Stimulated activated CD4-positive, alpha-beta T cell treated with anti-CD3 and anti-CD28 coated beads, Interleukin-1b, Interleukin-23, amount 100 ng/mL, for 24 hours (primary cell): ENCODE measurements around the gene EXOC3L1.

ENCODE experiments used
- DNase-seq, 4 experiments: peaks; one replicate each; pipeline ENCODE4 v3.0.0-alpha.2; 2020; ENCODE audit warnings: low read depth in 4 of 4, low spot score in 1 of 4

Gene EXOC3L1

DNA sequence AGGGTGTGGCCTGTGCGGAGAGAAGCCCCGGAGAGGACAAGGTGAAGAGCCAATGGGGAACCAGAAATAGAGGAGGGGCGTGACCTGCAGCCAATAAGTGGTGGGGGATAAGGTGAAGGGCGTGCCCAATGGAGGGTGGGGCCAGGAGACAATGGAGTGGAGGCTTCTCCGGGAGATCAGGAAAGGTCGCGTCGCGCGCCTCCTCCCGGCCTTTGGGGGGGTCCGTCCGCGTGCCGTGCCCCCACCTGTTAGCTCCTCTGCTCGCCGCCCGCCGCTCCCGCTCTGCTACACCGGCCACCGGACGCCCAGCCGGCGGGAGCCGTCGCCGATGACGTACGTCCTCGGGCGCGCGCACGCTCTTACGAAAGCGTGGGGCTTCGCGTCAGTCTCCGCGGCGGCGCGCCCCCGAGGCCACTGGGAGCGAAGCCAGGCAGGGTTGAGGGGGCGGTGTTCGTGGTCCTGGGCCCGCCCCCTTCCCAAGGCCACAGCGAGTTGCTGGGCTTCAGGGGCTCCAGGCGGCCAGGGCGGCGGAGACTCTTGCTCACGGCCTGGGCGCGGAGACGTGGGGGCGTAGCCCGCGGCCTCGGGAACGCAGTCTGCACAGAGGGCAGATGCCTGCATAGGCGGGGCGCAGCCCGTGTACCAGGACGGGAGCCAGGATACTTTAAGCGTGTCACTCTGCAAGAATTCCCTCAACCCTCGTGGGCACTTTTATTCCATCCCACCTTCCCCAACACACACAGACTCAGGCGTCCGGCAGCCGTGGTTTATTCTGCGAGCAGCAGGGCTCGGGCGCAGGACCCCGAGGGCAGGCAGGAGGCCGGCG, 6.1 kb downstream of the EXOC3L1 start, which contains the start of gene MATCAP1:
Gene MATCAP1 (minus strand): TSS at position 337 of the 826 bp plus-strand sequence. CDS start 3,353 bp downstream, outside the sequence.
- peak; percentile 72 to 91 (median 84) for DNase-seq

DNA sequence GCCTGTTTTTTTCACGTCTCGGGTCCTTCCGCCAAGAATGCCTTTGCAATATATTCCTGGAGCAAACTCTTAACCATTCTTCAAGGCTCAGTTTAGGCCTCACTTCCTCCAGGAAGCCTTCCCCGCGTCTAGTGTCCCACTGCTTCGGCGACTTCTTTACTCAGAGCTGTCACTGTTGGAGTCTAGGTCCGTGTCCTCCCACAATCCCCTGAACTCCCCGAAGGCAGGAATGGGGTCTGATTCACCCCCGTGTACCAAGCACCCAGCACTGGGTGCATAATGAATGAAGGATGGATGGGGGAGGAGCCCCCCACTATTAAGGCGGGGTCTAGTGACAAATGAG, 6.7 kb downstream of the EXOC3L1 start:
- no peak for DNase-seq

DNA sequence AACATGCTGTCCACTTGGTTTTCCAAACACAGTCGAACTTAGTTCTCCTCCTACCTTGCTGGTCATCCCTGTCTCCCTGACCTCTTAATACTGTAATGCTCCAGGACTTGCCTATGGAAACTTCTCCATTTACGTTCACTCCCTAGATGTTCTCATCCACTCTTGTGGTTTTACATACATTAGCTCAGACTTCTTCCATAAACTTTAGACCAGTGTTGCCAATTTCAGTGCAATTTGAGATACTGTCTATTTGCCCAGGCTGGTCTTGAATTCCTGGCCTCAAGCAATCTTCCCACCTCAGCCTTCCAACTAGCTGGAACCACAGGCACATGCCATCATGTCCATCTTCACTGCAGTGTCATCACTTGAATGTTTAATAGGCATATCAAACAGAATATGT, 7.6 kb downstream of the EXOC3L1 start:
- DNase-seq, result no peak

DNA sequence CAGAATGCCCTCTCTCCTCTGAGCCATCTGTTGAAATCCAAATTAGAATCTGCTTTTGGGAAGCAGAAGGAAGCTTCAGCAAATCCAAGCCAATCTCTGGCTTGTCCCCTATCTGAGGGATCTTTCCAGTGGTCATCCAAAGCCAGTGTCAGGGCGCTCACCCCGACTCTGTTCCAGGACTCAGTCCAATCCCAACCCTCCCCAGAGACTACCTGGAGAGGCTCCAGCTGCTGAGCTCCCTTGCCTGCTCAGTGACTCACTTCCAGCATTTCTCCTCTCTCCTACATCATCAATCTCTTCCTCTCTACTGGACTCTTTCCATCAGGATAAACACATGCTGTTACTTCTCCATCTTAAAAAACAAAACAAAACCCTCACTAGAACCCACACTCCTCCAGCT, 8.6 kb downstream of the EXOC3L1 start:
- DNase-seq, result no peak

DNA sequence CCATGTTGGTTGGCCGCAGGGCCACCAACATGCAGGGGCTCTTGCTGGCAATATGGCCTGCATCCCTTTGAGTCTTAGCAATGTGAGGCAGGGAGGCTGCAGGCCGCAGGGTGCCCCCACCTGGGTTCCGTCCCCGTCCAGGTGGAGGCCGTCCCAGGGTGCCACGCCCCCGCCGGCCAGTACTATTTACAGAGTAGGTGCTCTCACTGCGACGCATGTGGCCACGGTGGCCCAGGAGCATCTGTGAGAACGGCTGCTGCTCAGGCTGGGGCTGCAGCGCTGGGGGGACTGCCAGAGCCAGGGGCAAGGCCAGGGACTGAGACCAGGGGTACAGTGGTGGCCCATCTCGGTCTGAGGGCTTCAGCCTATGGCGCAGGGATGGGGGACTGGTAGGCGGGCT, 9.8 kb downstream of the EXOC3L1 start:
- no peak for DNase-seq

DNA sequence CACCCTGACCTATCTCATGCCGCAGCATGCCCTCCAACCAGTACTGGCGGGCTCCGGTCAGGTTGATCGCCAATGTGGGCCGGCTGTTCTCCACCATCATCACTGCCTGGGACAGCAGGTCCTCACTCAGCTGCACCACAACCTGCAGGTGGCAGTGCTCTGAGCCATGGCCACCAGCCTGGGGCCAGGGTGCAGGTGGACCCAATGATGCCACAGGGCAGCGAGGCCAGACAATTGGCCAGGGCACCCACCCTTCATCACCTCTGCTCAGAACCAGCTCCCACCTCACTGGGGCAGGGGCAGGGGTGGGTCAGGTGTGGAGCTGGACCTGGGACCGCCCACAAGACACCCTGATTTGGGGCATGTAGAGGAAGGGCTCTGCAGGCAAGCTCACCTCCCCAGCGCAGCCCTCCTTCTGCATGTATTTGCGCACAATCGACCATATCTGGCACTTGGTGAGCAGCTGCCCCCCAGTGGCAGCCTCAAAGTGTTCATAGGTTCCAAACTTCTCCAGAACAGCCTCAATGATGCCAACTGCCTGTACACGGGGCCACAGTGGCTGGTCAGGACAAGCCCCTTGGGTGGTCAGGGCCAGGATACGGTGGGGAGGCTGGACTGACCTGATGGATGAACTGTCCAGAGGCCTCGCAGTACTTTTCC, 10.4 kb downstream of the EXOC3L1 start:
- no peak for DNase-seq

DNA sequence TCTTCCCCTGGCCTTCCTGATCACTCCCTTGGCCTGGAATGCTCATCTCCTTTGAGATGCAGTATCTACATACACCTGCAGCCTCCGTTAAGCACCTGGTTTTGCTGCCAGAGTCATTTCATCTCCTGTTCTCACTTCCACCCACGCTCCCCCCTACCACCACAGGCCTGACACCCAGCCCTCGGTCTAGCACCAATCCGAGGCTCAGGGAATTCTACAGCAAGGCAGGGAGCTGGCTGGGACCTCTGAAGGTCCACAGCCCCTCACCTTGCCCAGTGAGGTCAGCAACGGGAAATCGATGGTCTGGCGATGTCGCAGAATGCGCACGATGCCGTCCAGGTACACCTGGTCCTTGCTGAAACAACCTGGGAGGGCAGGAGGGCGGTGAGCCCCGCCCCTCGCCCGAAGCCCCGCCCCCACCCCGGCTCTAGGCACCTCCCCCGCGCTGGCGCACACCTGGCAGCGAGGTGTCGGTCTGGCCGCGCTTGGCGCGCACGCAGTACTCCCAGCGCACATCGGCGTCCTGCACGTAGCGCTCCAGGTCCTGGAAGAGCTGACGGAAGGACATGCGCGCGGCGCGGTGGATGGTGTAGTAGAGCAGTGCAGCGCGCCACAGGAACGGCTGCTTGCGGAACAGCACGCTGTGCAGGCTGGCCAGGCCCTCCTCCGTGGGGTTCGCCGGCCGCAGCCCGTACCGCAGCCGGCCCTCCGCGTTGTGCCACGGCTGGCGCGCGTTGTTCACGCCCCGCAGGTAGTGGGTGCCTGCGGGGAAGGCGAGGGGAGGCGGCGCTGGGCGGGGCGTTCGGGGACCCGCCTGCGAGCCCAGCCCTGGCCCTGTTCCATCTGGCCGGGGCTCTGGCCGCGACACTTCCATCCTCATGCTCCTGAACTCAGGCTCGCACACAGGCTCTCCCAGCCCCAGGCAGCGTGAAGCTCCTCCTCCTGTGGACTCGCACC, 11.9 kb downstream of the EXOC3L1 start:
- DNase-seq, result no peak

DNA sequence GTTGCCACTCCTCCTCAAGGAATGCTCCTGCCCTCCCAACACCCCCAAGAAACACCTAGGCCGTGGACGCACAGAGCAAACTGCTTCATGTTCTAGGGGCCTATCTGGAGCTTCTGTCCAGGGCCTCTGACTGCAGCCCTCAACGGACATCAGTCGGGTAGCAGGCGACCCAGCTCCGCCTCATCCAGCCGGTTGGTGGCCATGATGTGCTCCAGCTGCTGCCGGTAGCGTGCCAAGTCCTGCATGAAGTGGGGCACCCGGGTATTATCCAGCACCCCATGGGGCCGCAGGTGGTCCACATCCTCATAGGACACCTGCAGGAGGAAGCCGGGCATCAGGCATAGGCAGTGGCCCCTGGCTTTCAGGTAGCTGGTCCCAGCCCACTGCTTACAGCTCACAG, 13.3 kb downstream of the EXOC3L1 start:
- DNase-seq, result no peak

DNA sequence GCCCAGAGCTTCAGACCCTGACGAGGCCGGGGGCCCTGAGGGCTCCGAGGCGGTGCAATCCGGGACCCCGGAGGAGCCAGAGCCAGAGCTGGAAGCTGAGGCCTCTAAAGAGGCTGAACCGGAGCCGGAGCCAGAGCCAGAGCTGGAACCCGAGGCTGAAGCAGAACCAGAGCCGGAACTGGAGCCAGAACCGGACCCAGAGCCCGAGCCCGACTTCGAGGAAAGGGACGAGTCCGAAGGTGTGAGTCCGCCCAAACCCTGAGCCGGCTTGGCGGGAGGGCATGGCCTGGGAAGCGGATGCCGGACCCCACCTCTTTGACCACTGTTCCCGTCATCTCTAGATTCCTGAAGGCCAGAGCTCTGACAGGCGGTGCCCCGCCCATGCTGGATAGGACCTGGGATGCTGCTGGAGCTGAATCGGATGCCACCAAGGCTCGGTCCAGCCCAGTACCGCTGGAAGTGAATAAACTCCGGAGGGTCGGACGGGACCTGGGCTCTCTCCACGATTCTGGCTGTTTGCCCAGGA, 15.2 kb downstream of the EXOC3L1 start:
- DNase-seq, result no peak

DNA sequence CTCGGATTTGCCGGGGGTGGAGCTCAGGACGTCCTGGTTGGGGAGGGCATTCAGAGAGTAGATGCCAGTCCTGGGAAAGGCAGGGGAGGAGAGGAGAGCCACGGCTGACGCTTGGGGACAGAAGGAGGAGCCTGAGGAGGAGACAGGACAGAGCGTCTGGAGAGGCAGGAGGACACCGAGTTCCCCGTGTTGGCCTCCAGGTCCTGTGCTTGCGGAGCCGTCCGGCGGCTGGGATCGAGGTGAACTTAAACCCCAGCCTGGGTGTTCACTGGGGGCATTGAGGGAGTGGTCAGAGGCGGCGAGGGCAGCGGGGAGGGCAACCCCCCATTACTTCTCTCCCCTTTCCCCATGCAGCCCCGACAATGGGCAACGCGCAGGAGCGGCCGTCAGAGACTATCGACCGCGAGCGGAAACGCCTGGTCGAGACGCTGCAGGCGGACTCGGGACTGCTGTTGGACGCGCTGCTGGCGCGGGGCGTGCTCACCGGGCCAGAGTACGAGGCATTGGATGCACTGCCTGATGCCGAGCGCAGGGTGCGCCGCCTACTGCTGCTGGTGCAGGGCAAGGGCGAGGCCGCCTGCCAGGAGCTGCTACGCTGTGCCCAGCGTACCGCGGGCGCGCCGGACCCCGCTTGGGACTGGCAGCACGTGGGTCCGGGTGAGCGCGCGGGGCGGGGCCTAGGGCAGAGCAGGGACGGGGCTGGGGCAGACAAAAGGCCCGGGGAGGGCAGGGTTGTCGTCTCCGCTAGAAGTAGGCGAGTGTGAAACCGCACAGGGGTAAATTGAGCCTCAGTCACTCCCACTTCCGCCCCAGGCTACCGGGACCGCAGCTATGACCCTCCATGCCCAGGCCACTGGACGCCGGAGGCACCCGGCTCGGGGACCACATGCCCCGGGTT, 15.9 kb downstream of the EXOC3L1 start:
- no peak for DNase-seq

DNA sequence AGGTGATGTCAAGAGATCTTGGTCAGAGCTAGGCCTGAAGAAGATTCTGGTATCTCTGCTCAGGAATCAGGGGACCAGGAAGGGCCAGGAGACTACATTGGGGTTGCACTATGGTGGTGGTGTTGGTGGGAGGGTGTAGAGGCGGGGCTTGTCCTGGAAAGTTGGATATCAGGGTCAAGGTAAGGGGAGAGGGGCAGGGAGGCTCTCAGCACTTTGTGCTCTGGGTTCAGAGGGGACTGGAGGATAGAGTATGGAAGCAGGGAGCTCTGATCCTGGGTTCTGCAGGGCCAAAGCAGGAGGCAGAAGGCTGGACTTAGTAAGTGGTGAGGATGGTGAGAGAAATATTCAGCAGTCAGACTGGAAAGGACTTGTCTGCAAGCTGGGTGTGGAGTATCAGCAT, 16.6 kb downstream of the EXOC3L1 start:
- DNase-seq, result no peak

DNA sequence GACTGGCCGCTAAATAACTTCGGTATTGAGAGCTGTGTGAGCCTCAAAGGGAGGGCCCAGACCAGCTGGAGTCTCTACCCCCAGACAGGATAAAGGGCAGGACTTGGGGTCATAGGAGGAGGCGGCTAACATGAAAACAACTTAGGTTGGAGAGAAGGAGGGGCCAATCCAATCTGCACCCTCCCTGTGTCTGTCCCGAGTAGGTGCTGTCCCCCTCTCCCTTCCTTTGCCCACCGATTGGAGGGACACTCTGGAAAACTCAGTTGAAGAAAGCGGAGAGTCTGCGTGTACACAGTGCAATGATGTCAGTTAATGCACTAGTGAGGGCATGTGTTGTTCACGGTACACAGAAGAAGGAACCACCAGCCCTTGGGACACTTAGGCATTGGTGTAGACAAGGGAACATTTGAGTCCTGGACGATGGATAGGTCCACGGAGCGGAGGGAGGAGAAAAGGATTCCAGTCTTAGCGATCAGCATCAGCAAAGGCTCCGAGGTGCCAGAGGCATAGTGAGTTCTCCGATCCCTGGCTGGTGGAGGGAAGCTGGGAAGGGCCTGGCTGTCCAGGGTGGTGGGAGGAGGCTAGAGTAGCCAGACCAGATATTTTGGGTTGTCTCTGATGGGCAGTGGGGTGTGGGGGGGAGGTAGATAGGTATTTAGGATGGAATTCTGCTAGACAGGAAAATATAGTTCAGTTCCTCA, 18.8 kb downstream of the EXOC3L1 start:
- no peak for DNase-seq

DNA sequence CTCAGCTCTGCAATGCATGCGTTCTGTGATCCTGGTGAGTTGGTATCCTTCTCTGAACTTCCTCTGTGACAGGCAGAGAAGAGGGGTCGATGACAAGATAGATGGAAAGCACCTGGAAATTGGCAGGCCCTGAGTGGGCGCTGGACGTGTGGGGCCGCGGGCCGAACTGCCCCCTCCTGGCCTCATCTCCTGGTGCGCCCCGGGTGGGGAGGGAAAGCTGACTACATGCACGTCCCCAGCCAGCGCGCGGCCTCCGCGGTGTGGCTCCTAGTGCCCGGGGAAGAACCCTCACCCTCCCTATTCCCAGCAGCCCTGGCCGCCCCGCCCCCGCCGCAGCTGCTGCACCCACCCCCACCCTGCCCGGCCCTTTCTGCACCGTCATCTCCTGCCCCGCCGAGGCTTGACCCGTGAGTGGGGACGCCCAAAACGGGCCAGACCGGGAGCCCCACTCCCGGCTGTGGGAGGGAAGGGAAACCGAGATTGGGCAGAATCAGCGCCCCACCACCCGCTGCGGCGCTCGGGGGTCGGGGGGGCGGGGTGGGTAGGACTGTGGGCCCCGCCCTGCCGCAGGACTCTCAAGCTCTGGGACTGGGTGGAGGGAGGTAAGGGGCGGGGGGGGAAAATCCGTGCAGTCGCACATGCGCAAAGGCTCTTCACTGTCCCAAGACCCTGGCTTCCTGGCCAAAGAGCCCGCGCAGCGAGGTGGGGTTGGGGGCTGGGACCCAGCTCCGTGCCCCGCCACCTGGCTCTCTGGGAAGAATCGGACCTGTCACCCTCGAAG, 19.6 kb downstream of the EXOC3L1 start, which contains the start of gene NOL3:
Gene NOL3 (plus strand): TSS at position 371 of the 781 bp plus-strand sequence.
- peak in 1 of 4 experiments; percentile 74 for DNase-seq

DNA sequence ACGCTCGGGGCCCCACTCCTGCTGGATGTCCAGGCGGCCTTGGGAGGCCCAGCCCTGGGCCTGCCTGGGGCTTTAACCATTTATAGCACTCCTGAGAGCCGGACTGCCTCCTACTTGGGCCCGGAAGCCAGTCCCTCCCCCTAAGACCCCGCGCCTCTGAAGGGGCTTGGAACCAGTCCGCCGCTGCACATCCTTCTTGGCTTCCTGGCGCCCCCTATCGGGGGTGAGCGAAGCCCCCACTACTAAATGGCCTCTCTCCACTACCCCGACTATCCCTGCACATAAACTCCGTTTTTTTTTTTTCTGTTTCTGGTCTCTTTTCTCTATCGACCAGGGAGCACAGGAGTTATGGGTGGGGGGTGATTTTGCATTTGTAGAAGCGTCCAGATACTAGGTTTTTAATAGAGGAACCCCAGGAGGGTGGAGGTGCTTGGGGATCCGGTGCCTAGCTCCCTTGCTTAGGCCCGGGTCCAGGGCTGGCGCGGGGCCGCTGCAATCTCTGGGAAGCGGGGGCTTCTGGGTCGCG, 20.2 kb downstream of the EXOC3L1 start:
- DNase-seq, result no peak

DNA sequence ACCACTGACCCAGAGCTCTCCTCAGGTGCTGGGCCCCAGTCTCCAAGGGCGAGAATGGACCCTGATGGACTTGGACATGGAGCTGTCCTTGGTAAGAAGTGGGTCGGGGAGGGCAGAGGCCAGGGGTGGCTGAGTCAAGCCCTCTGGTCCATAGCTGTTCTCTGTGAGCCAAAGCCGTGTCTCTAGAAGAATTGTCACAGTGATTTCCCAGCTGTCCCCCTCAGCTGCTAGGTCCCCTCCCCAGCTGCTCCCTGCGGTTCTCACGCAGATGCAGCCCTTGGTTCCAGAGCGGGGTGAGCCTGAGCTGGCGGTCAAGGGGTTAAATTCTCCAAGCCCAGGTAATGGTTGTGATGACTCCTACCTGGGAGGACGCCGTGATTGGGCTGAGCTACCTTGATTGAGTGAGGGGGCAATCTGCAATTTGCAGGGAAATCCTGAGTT, 20.9 kb downstream of the EXOC3L1 start:
- no peak for DNase-seq

DNA sequence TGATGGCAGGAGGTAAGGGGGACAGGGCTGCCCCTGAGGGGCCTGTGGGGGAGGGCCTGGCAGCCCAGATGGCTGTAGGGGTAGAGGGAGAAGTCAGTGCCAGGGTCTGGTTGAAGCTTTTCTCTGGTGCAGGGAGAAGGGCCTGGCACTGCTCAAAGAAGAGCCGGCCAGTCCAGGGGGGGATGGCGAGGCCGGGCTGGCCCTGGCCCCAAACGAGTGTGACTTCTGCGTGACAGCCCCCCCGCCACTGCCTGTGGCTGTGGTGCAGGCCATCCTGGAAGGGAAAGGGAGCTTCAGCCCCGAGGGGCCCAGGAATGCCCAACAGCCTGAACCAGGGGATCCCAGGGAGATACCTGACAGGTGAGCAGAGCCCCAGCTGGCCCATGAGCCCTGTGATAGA, 22.3 kb downstream of the EXOC3L1 start:
- DNase-seq, result no peak

DNA sequence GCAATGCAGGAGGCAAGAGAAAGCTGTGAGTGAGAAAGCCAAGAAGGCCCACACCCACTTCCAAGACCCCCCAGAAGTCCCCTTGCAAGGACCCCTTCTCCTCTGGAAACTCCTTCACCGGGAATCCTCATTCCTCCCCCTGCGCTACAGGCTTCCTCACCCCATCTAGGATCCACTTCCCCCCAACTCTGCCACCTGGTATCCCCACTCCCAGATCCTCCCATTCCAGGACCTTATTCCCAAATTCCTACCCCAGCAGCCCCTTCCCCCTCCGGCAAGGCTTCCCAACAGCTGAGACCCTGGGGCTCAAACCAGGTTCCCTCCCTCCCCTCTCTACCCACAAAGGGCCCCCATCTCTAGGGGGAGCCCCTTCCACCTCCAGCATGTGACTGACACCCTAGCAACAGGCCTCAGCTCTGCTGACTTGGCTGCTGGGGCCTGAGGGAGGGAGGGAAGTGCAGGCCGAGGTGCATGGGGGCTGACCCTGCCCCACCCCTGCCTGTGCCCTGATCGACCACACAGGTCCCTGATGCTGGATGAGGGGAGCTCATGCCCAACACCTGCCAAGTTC, 23.3 kb downstream of the EXOC3L1 start:
- no peak for DNase-seq

DNA sequence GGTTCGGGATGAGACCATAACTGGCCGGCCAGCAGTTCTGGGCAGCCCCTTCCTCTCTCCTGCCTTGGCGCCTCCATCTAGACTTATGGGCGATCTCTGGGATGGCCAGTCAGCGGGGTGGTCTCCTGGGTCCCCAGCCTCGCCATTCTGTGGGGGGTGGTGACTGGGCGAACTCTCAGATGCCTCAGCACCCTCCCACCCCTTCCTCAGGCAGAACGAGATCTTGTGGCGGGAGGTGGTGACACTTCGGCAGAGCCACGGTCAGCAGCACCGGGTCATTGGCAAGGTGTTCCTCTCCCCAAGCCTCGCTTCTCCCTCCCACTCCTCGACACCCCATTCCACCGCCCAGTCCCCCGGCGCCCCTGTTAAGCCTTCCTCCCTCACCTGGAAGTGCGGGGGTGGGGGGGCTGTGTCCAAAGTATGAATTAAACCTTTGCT, 23.8 kb downstream of the EXOC3L1 start:
- DNase-seq, result no peak
